Body of pancreas (tissue), 4 donors: ENCODE results near the gene DLGAP1.

Experiments used
- CTCF ChIP-seq, 7 experiments: fragments of 450-650 bp in 4 of 7; fragments of 200-600 bp in 3 of 7; sonication (generic) in 3 of 7; IDR thresholded peaks; one replicate each; pipeline ENCODE4 v1.5.1; 2016 to 2019; ENCODE audit warnings: antibody characterized with exemption in 7 of 7
- POLR2A ChIP-seq, 3 donors: fragments of 450-650 bp; IDR thresholded peaks; one replicate each; pipeline ENCODE4 v1.6.1; 2016; ENCODE audit warnings: antibody characterized with exemption in 3 of 3, mild to moderate bottlenecking in 2 of 3

DNA sequence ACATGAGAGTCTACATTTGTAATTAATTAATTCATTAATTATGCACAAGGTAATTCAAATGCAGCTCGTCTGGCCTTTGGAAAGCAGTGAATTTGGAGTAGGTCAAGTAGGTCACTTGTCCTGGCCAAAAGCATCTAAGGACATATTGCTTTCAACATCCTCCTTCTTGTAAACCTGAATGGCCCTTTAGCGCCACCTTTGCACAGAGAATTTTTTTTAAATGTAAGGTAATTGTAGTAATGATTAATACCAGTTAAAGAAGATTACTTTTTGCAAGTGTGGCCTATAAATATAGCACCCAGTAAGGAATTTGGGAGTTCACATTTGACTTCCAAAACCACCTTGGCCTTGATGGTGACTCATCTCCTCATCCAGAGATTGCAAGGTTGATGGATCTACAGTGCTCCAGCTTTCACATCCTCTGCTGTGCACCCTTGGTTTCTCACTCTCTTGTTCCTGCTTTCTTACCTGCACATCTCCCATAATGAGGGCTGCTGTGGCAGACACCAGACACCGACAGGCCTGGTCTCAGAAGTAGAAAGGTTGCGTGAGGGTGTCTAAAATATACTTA is 523.5 kb downstream of the DLGAP1 start:
- no peak for TF ChIP-seq CTCF (IDR thresholded peaks at IDR 0.05)
- no peak for TF ChIP-seq POLR2A (IDR thresholded peaks at IDR 0.05)
